Fibroblast of mammary gland (primary cell): Measurements from ENCODE around the gene SORCS2.

ENCODE experiments used
- DNase-seq: peaks from one replicate; pipeline ENCODE4 v3.0.0-alpha.2; 2010; ENCODE audit warnings: low read depth
- H3K4me3 ChIP-seq: 2 replicates; pipeline ENCODE4 v1.5.1; 2011; ENCODE audit warnings: low read depth, mild to moderate bottlenecking, low read length, moderate library complexity; ENCODE audit not compliant: control insufficient read depth
- CTCF ChIP-seq: conservative IDR thresholded peaks from 2 replicates; pipeline ENCODE4 v1.5.1; 2011; ENCODE audit warnings: low read depth, low read length, inconsistent platforms; ENCODE audit not compliant: control insufficient read depth, insufficient read depth

Gene SORCS2

GRCh38 chr4:7559316-7559715 lies 367.0 kb downstream of the SORCS2 start:
- no peak for DNase-seq
- no peak for TF ChIP-seq CTCF

GRCh38 chr4:7559741-7560395 lies 367.5 kb downstream of the SORCS2 start:
- no peak overlapping the region for H3K4me3 ChIP-seq
- DNase-seq, result no peak
- no peak for TF ChIP-seq CTCF

More at GRCh38 chr4:7559316-7559715, 367.0 kb downstream of the SORCS2 start:
- H3K4me3 ChIP-seq, result no peak overlapping the region

GRCh38 chr4:7561557-7561956 lies 369.2 kb downstream of the SORCS2 start:
- no peak for TF ChIP-seq CTCF

GRCh38 chr4:7564242-7564641 lies 371.9 kb downstream of the SORCS2 start:
- DNase-seq, result no peak
- H3K4me3 ChIP-seq, result no peak overlapping the region
- no peak for TF ChIP-seq CTCF

More at GRCh38 chr4:7561557-7561956, 369.2 kb downstream of the SORCS2 start:
- H3K4me3 ChIP-seq, result no peak overlapping the region
- no peak for DNase-seq

GRCh38 chr4:7565483-7565882 lies 373.1 kb downstream of the SORCS2 start:
- TF ChIP-seq CTCF, result no peak
- no peak for DNase-seq
- no peak overlapping the region for H3K4me3 ChIP-seq

GRCh38 chr4:7569810-7570783 lies 377.8 kb downstream of the SORCS2 start:
- no peak for DNase-seq
- TF ChIP-seq CTCF, result no peak
- no peak overlapping the region for H3K4me3 ChIP-seq
